ENCODE measurements around the gene AP1G2. TPM values are rescaled to one million over a fixed set of nuclear protein-coding genes. Genes with fewer than 3 reads are reported as not detected.
A peak's percentile ranks its signal among the peaks of the same experiment; 100 is the strongest.

The AP1G2 gene
- total and polyA plus RNA-seq, 2 of the 13 experiments (the other 11 are each of a cell fraction or from before 2014, with no cell fraction given): 96.9 to 611 TPM

DNA sequence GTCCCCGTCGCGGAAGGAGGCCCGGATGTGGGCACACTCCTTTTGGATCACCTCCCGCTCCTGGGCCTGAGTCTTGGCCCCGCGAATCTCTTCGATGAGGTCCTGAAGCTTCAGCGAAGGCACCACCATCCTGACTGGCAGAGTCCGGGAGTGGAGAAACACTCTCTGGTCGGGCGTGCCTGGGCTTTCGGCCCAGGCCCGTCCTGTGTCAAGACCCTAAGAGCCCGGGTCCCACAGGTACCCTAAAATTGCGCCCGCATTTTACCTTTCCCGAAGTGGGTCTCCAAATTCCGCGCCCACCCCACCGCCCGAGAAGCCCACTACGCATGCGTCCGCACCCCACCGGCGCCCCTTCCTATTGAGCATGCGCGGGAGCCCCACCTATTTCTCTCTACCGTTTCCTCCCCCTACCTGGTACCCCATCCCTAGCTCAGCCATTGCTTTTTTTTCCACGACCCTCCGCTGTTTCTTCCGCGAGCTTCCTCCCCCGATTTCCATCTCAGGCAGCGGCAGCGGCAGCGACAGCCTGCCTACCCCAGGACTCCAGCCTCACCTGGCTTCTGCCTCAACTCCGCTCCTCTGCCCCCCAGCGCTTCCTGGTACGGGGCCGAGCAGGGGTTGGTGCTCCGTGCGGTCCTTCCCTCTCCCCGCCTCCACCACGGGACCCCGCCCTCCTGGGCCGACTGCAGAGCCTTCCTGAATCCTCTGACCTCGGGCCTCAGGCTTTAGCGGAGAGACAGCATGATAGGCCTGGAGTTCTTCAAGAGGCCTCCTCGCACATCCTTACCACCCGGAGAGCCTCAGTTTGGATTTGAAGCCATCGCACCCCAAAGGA, at the start of gene AP1G2 (continued):
- TF ChIP-seq ARID5B (CRISPR knock-in tag; IDR thresholded peaks at IDR 0.05): peak; percentile 77
- TF ChIP-seq, protein P1, sequence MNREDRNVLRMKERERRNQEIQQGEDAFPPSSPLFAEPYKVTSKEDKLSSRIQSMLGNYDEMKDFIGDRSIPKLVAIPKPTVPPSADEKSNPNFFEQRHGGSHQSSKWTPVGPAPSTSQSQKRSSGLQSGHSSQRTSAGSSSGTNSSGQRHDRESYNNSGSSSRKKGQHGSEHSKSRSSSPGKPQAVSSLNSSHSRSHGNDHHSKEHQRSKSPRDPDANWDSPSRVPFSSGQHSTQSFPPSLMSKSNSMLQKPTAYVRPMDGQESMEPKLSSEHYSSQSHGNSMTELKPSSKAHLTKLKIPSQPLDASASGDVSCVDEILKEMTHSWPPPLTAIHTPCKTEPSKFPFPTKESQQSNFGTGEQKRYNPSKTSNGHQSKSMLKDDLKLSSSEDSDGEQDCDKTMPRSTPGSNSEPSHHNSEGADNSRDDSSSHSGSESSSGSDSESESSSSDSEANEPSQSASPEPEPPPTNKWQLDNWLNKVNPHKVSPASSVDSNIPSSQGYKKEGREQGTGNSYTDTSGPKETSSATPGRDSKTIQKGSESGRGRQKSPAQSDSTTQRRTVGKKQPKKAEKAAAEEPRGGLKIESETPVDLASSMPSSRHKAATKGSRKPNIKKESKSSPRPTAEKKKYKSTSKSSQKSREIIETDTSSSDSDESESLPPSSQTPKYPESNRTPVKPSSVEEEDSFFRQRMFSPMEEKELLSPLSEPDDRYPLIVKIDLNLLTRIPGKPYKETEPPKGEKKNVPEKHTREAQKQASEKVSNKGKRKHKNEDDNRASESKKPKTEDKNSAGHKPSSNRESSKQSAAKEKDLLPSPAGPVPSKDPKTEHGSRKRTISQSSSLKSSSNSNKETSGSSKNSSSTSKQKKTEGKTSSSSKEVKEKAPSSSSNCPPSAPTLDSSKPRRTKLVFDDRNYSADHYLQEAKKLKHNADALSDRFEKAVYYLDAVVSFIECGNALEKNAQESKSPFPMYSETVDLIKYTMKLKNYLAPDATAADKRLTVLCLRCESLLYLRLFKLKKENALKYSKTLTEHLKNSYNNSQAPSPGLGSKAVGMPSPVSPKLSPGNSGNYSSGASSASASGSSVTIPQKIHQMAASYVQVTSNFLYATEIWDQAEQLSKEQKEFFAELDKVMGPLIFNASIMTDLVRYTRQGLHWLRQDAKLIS (CRISPR knock-in tag; IDR thresholded peaks at IDR 0.05): no peak
- TF ChIP-seq, protein P2, sequence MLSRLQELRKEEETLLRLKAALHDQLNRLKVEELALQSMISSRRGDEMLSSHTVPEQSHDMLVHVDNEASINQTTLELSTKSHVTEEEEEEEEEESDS (CRISPR knock-in tag; IDR thresholded peaks at IDR 0.05; ENCODE audit: borderline replicate concordance): peak; percentile 55; the same call in 1 of the 2 replicates
- peak; percentile 90 for TF ChIP-seq REPIN1 (CRISPR knock-in tag; IDR thresholded peaks at IDR 0.05; ENCODE audit: borderline replicate concordance, low read depth)
- TF ChIP-seq, protein P3, sequence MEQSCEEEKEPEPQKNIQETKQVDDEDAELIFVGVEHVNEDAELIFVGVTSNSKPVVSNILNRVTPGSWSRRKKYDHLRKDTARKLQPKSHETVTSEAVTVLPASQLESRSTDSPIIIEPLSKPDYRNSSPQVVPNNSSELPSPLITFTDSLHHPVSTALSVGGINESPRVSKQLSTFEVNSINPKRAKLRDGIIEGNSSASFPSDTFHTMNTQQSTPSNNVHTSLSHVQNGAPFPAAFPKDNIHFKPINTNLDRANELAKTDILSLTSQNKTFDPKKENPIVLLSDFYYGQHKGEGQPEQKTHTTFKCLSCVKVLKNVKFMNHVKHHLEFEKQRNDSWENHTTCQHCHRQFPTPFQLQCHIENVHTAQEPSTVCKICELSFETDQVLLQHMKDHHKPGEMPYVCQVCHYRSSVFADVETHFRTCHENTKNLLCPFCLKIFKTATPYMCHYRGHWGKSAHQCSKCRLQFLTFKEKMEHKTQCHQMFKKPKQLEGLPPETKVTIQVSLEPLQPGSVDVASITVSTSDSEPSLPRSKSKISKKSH (CRISPR knock-in tag; IDR thresholded peaks at IDR 0.05; ENCODE audit: borderline replicate concordance): peak; percentile 74
- no peak for TF ChIP-seq ZNF720 (CRISPR knock-in tag; IDR thresholded peaks at IDR 0.05)
- TF ChIP-seq TP53 (CRISPR knock-in tag; conservative IDR thresholded peaks at IDR 0.05): no peak
- TF ChIP-seq, protein P4, sequence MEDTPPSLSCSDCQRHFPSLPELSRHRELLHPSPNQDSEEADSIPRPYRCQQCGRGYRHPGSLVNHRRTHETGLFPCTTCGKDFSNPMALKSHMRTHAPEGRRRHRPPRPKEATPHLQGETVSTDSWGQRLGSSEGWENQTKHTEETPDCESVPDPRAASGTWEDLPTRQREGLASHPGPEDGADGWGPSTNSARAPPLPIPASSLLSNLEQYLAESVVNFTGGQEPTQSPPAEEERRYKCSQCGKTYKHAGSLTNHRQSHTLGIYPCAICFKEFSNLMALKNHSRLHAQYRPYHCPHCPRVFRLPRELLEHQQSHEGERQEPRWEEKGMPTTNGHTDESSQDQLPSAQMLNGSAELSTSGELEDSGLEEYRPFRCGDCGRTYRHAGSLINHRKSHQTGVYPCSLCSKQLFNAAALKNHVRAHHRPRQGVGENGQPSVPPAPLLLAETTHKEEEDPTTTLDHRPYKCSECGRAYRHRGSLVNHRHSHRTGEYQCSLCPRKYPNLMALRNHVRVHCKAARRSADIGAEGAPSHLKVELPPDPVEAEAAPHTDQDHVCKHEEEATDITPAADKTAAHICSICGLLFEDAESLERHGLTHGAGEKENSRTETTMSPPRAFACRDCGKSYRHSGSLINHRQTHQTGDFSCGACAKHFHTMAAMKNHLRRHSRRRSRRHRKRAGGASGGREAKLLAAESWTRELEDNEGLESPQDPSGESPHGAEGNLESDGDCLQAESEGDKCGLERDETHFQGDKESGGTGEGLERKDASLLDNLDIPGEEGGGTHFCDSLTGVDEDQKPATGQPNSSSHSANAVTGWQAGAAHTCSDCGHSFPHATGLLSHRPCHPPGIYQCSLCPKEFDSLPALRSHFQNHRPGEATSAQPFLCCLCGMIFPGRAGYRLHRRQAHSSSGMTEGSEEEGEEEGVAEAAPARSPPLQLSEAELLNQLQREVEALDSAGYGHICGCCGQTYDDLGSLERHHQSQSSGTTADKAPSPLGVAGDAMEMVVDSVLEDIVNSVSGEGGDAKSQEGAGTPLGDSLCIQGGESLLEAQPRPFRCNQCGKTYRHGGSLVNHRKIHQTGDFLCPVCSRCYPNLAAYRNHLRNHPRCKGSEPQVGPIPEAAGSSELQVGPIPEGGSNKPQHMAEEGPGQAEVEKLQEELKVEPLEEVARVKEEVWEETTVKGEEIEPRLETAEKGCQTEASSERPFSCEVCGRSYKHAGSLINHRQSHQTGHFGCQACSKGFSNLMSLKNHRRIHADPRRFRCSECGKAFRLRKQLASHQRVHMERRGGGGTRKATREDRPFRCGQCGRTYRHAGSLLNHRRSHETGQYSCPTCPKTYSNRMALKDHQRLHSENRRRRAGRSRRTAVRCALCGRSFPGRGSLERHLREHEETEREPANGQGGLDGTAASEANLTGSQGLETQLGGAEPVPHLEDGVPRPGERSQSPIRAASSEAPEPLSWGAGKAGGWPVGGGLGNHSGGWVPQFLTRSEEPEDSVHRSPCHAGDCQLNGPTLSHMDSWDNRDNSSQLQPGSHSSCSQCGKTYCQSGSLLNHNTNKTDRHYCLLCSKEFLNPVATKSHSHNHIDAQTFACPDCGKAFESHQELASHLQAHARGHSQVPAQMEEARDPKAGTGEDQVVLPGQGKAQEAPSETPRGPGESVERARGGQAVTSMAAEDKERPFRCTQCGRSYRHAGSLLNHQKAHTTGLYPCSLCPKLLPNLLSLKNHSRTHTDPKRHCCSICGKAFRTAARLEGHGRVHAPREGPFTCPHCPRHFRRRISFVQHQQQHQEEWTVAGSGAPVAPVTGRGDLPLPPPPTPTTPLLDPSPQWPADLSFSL (CRISPR knock-in tag; IDR thresholded peaks at IDR 0.05): no peak
